ENCODE results near the gene CCDC27.

- TF ChIP-seq BHLHE40 (IDR thresholded peaks at IDR 0.05; ENCODE audit: borderline replicate concordance) (no peak), PKNOX1 (IDR thresholded peaks at IDR 0.05) (no peak), FOXK2 (IDR thresholded peaks at IDR 0.05) (no peak), SP1 (IDR thresholded peaks at IDR 0.05) (no peak), TARDBP (IDR thresholded peaks at IDR 0.05) (no peak), FOXA1 (IDR thresholded peaks at IDR 0.05) (no peak)
These were observed 13.3 kb upstream of the CCDC27 start for GRCh38 chr1:3738943-3739342.
